PFSK-1 (cell line): Measurements from ENCODE around the gene SYNDIG1.

Source experiments
- FOXP2 ChIP-seq: optimal IDR thresholded peaks from 2 replicates; pipeline ENCODE3; 2011; ENCODE audit warnings: borderline replicate concordance, control low read depth, inconsistent platforms; ENCODE audit not compliant: insufficient read depth; ENCODE audit errors: extremely low read length, extremely low read depth
- POLR2AphosphoS5 ChIP-seq: IDR thresholded peaks from 2 replicates; pipeline ENCODE4 v1.6.1; 2012; ENCODE audit warnings: low read depth, mild to moderate bottlenecking, control low read depth, low read length, moderate library complexity
- REST ChIP-seq, 2 experiments: IDR thresholded peaks; 2 replicates each; pipeline versions ENCODE4 v1.6.1 to v1.8.0; 2011 to 2012; ENCODE audit warnings: low read depth in 2 of 2, low read length in 2 of 2, control low read depth in 1 of 2, inconsistent platforms in 1 of 2, mild to moderate bottlenecking in 1 of 2, moderate library complexity in 1 of 2; ENCODE audit not compliant: insufficient read depth in 1 of 2
- SIN3A ChIP-seq: IDR thresholded peaks from 2 replicates; pipeline ENCODE4 v1.6.1; 2012; ENCODE audit warnings: mild to moderate bottlenecking, low read length, moderate library complexity, borderline replicate concordance; ENCODE audit not compliant: insufficient read depth
- TAF1 ChIP-seq: IDR thresholded peaks from 2 replicates; pipeline ENCODE4 v1.6.1; 2012; ENCODE audit warnings: low read length, control low read depth, borderline replicate concordance; ENCODE audit not compliant: insufficient read depth

The SYNDIG1 gene

GRCh38 chr20:24627926-24628325, 158.5 kb downstream of the SYNDIG1 start:
- no peak for TF ChIP-seq POLR2AphosphoS5
- TF ChIP-seq REST (IDR thresholded peaks at IDR 0.05; ENCODE audit: insufficient read depth in 1 of 2, low read depth in 2 of 2, low read length in 2 of 2), result no peak
- TF ChIP-seq TAF1, result no peak

GRCh38 chr20:24628985-24629384, 159.6 kb downstream of the SYNDIG1 start:
- TF ChIP-seq SIN3A (no peak), TAF1 (no peak), FOXP2 (no peak), REST (IDR thresholded peaks at IDR 0.05; ENCODE audit: insufficient read depth in 1 of 2, low read depth in 2 of 2, low read length in 2 of 2) (no peak), POLR2AphosphoS5 (no peak)

GRCh38 chr20:24629668-24630067, 160.2 kb downstream of the SYNDIG1 start:
- TF ChIP-seq TAF1 (no peak), POLR2AphosphoS5 (no peak), REST (IDR thresholded peaks at IDR 0.05; ENCODE audit: insufficient read depth in 1 of 2, low read depth in 2 of 2, low read length in 2 of 2) (no peak), SIN3A (no peak), FOXP2 (no peak)

- TF ChIP-seq FOXP2 (no peak), REST (IDR thresholded peaks at IDR 0.05; ENCODE audit: insufficient read depth in 1 of 2, low read depth in 2 of 2, low read length in 2 of 2) (no peak), SIN3A (no peak), POLR2AphosphoS5 (no peak), TAF1 (no peak)
Measured at GRCh38 chr20:24630486-24631172, 161.2 kb downstream of the SYNDIG1 start.

GRCh38 chr20:24631173-24631505, 161.7 kb downstream of the SYNDIG1 start:
- no peak for TF ChIP-seq SIN3A
- TF ChIP-seq FOXP2, result no peak
- no peak for TF ChIP-seq TAF1
- TF ChIP-seq REST (IDR thresholded peaks at IDR 0.05; ENCODE audit: insufficient read depth in 1 of 2, low read depth in 2 of 2, low read length in 2 of 2), result no peak
- TF ChIP-seq POLR2AphosphoS5, result no peak
